Tibial nerve (tissue), 4 donors: ENCODE measurements around the gene NECAB3.

Experiments
- CTCF ChIP-seq, 5 experiments: fragments of 200-600 bp in 3 of 5; fragments of 450-650 bp in 2 of 5; sonication (generic) in 3 of 5; IDR thresholded peaks; one replicate each; pipeline ENCODE4 v1.5.1; 2016 to 2019; ENCODE audit warnings: antibody characterized with exemption in 5 of 5, mild to moderate bottlenecking in 3 of 5, moderate library complexity in 2 of 5
- EP300 ChIP-seq, 2 donors: sonication (generic); formaldehyde crosslinking; IDR thresholded peaks; one replicate each; pipeline ENCODE4 v1.6.1; 2017; ENCODE audit warnings: antibody characterized with exemption in 2 of 2, mild to moderate bottlenecking in 1 of 2
- POLR2A ChIP-seq, 2 donors: fragments of 450-650 bp; IDR thresholded peaks; one replicate each; pipeline ENCODE4 v1.6.1; 2017; ENCODE audit warnings: antibody characterized with exemption in 2 of 2, mild to moderate bottlenecking in 2 of 2, moderate library complexity in 2 of 2

- TF ChIP-seq CTCF (IDR thresholded peaks at IDR 0.05) (no peak), POLR2A (IDR thresholded peaks at IDR 0.05) (no peak), EP300 (IDR thresholded peaks at IDR 0.05) (no peak)
Observed at GRCh38 chr20:33657704-33658095, 16.5 kb downstream of the NECAB3 start.
